Amygdala (tissue), 56 donors: ENCODE results near the gene FBXL17.
"Not testable (repeated sequence)": the region's sequence is repeated elsewhere in the genome, so short reads cannot be mapped to it uniquely, and the experiment has no call there.

Experiments
- DNase-seq, 56 donors: peaks; one replicate each; lab custom pipeline; 2025; lab: John Stamatoyannopoulos, UW

The FBXL17 gene

DNA sequence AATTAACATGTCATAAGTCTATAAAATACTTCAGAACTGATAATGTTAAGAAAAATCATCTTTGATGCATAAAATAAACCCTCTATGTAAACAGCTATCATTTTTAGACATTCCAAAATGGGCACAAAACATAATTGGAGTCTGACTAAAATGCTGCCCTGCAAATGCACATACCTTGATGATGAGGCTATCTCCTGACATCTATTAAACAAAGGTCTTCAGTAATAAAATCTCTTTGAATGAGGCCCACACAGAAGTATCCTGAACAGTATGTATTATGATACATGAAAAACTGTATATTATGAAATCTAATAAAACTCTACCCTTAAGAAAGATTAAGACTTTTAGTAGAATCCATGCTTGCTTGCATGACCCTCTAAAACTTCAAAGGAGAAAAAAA lies 66.1 kb downstream of the FBXL17 start:
- no peak for DNase-seq

GRCh38 chr5:108312258-108312657 lies 69.6 kb downstream of the FBXL17 start:
- no peak for DNase-seq

DNA sequence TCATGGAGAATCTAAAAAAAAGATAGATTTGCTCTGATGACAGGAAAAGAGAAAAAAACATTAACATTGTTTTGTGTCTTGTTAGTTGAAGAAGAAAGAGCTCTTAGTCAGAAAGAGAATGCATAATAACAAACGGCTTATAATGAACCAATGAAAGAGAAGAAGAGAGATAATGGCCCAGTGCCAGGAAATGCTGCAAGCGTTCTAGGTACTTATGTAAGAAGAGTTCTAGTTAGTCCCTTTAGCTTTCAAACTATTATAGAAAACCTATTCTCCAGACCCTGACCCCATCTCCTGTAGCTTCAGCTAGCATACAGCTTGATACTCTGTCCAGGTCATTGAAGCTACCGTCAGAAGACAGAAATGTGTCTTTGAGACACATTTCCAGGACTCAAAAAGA lies 70.2 kb downstream of the FBXL17 start:
- DNase-seq, result peak in 1 of 56 donors; percentile 6

DNA sequence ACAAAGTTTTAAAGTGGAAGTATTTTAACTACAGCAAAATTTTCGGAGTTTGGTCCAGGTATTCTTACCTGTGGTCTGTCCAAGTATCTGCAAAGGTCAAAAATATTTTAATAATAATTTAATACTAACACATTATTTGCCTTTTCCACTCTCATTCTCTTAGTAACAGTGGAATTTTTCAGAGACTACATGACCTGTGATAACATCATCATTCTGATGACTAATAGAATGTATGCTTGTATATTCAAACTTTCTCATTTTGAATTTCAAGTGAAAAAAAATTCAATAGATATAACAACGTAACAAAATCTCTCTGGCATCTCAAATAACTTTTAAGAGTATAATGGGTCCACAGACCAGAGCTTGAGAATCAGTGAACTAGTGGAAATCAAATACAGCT lies 78.3 kb downstream of the FBXL17 start:
- no peak for DNase-seq

- no peak for DNase-seq
These were observed 78.8 kb downstream of the FBXL17 start for GRCh38 chr5:108303086-108303485.

DNA sequence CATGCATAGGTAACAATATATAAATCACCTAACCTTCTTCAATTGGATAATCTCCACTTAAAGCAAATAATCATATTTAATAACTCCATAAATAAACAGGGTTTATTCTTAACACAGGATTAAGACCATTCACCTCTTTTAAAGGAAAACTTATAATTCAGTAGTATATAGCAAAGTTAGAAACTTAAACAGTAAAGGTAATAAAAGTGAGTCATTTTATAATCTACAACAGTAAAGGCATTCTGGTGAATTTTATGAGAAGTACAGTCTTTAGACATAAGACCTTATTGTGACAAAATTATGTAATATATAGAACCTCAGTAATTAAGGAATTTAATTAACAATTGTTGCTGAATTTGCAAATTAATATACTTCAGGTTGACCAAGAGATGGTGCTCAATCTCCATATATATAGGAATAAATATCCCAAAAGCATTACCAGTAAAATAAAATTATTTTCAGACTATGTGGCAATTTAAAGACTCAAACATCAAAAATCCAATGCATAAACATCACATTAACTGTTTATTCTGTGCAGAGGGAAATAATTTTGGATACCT lies 84.8 kb downstream of the FBXL17 start:
- DNase-seq, result no peak

- no peak for DNase-seq
These were observed 86.1 kb downstream of the FBXL17 start for GRCh38 chr5:108295578-108296368.

DNA sequence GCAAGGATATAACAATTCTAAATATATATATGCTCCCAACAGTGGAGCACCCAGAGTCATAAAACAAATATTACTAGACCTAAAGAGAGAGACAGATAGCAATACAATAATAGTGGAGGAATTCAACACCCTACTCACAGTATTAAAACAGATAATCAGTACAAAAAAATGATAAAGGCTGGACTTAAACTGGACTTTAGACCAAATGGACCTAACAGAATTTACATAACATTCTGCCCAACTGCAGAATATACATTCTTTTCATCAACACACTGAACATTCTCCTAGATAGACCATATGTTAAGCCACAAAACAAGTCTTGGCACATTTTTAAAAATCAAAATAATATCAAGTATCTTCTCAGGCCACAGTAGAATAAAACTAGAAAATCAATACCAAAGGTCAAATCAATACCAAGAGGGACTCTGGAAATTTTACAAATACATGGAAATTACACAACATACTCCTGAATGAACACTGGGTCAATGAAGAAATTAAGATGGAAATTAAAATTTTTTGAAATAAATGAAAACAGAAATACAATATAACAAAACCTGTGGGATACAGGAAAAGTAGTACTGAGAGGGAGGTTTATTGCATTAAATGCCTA lies 100.8 kb downstream of the FBXL17 start:
- DNase-seq, result no peak

DNA sequence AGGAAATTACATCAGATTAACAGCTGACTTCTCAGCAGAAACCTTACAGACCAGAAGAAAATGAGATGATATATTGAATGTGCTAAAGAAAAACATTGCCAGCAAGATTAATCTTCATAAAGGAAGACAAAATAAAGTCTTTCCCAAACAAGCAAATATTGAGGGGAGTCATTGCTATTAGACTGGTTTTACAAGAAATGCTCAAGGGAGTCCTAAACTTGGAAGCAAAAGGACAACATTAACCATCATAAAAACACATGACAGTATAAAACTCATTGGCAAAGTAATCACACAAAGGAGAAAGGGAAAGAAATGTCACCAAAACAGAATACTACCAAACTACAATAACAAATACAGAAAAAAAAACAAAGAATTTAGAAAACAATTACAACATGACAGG lies 101.7 kb downstream of the FBXL17 start:
- DNase-seq, result no peak

DNA sequence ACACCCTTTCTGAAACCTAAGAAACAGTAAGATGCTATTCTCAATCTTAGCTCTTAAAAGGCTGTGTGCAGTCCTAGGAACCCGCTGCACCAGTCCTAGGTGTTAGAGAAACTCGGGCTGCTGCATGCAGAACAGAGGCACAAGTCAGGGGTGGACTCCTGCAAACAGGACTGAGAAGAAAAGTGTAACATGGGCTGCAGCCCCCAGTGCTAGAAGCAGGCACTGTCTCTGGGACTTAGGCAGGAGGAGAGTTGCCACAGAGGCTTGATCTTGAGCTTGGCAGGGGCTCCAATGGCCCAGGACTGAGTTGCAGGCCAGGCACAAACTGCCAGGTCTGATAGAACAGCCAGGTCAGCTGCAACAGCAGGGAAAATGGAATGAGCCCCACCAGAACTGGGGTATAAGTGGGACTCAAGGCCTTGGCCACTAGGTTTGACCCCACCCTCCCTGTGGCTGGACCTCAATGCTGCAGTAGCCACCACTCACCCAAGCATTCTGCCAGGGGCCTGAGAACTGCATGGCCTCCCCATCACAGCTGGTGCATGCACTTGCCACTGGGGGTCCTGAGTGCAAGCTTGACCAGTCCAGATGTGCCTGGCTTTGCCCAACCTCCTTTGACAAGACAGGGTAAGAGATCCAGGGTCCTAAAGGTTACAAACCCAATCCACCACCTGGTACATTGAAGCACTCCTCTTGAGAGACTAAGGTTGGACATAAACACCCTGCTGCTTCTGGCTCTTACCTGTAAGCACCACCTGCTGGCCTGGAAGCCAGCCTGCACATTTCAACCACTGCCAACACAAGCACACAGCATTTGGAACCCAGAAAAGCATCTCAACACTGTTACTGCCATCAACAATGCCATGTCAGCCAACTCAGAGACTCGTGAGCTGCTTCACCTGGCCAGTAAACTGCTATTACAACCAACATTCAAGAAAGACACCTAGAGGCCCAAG lies 103.3 kb downstream of the FBXL17 start:
- no peak for DNase-seq

- DNase-seq, result no peak
These were observed 105.5 kb downstream of the FBXL17 start for GRCh38 chr5:108276187-108277050.

GRCh38 chr5:108274080-108274479 lies 107.8 kb downstream of the FBXL17 start:
- DNase-seq, result not testable (repeated sequence)

DNA sequence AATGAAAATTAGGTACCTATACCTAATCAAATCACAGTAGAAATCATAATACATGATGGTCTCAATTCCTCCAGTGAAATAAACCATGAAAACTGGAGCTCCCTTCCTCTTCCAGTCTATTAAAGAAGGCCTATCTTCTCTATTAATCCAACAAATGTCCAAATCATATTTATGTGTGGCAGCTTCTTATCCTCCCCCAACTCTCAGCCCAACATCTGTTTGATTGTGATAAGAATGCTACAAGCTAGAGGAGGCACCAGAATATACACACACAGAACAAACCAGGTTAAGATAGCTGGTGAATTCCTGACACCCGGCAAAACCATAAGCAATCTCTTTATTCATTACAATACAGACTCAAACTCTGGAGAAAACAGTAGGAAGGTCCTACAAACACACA lies 110.8 kb downstream of the FBXL17 start:
- DNase-seq, result no peak

DNA sequence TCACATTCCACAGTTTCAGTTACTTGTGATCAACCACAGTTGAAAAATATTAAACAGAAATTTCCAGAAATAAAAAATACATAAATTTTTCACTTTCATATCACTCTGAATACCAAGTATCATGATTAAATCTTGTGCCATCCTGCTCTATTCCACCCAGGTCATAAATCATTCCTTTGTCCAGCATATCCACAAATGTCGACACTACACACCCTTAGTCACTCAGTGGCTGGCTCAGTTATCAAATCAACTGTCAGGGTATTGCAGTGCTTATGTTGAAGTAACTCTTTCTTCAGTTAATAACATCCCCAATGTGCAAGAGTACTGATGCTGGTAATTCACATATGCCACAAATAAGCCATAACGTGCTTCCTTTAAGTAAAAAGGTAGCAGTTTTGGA lies 115.7 kb downstream of the FBXL17 start:
- DNase-seq, result no peak

DNA sequence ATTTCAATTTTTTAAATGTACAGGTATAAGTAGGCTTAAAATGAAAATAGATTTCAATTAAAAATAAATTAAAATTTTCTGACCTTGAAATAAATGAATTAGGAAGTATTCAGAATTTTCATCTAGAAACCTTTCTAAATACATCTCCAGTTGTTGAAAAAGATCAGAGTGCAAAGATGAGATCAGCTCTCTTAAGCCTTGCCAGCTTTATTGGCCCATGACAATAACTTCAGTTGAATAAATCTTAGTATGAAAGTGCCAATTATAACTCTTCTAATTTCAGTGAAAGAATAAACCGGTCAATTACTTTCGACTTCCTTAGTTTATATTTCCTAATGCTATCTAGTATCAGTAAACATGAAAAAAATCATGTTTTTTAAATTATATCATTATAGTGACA lies 117.4 kb downstream of the FBXL17 start:
- DNase-seq, result no peak

GRCh38 chr5:108263338-108263737 lies 118.6 kb downstream of the FBXL17 start:
- DNase-seq, result no peak

GRCh38 chr5:108260858-108261170 lies 121.1 kb downstream of the FBXL17 start:
- DNase-seq, result no peak

DNA sequence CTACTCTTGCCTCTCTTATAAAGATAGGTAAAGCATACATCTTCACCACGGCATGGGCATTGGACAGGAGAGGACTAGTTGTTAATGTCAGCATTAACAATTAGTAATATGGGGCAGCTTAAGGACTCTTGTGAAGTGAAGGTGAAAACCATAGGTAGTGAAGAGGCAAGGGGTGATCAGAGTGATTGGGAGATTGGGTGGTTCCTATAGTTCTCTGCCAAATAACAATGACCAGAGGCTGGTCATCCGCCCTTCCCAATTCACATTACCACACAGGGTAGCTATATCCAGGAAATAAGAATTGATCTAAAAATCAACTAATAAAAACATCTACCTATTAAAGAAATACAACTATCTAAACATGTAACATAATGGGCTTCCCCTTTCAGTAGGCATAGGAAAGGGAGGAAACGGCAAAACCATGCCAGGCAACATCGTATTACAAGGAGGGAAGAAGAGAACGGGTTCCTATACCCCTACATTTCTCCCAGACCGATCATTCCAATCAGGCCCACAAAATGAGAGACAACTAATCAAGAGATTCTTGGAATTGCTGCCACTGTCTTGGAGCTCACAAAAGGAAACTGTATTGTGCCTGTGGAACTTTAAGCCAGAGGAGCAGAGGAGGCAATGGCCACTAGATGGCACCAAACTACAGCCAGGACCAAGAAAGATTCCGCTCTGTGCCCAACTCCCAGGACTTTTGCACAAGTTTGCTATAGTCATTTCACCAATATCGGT lies 121.6 kb downstream of the FBXL17 start:
- peak in 47 of 56 donors; percentile 2 to 88 (median 35) for DNase-seq

GRCh38 chr5:108259306-108259705 lies 122.6 kb downstream of the FBXL17 start:
- DNase-seq, result no peak
